Ramos (cell line): ENCODE results near the gene KCNT1.

Experiments used
- in situ Hi-C: fragments of 300-500 bp; cut with MboI; formaldehyde crosslinking; loops from one replicate; pipeline ENCODE4 v1.14.3; 2022; ENCODE audit warnings: low sequenced_read_pairs; ENCODE audit not compliant: unreplicated experiment

The KCNT1 gene

DNA sequence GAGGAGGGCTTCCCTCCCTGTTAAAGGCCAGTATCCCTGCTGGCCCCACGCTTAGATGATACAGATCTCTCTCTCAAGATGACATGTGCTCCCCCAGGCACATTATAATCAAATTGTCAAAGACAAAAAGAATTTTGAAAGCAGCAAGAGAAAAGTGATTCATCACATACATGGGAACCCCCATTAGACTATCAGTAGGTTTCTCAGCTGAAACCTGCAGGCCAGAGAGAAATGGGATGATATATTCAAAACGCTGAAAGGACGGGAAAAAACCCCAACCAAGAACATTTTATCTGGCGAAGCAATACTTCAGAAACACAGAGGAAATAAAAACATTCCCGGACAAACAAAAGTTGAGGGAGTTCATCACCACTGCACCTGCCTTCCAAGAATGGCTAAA lies 126.7 kb downstream of the KCNT1 start:
- in situ Hi-C loops, result no loop called here

DNA sequence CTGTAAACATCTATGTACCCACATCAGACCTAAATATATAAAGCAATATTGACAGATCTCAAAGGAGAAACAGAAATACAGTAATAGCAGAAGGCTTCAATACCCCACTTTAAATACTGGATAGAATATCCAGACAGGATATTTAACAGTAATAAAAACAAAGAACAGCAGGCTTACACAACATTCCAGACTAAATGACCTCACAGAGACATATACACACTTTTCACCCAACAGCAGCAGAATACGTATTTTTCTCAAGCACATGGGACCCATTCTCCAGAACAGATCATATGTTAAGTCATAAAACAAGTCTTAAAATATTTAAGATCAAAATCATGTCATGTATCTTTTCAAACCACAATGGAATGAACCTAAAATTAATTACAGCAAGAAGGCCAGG lies 128.5 kb downstream of the KCNT1 start:
- in situ Hi-C loops, result no loop called here

DNA sequence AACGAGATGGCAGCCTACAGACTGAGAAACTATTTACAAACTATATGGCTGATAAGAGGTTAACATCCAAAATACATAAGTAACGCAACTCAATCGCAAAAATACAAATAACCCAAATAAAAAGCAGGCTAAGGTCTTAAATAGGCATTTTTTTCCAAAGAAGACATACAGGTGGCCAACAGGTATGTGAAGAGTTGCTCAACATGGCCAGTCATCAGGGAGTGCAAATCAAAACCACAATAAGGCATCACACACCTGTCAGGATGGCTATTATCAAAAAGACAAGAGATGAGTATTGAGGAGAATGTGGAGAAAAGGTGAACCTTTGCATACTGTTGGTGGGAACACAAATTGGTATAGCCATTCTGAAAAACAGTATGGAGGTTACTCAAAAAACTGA lies 131.9 kb downstream of the KCNT1 start:
- in situ Hi-C loops, result no loop called here

DNA sequence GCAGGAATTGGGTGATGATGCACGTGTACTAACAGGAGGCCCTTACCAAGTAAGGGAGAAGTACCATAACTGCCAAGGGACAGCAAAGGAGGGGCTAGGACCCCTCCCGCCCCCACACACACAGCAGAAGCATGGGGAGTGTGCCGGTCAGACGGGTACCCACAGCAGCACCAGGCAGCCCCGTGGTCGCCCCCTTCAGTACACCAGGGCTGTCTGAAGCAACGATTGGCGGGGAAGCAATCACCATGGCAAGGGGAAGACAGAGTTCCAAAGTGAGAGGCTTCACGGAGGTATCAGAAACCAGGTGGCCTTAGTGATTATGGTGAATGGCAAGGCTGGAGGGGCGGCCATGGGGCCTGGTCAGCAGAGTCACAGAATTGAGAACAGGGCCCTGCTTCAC lies 133.1 kb downstream of the KCNT1 start:
- in situ Hi-C loops, result no loop called here

DNA sequence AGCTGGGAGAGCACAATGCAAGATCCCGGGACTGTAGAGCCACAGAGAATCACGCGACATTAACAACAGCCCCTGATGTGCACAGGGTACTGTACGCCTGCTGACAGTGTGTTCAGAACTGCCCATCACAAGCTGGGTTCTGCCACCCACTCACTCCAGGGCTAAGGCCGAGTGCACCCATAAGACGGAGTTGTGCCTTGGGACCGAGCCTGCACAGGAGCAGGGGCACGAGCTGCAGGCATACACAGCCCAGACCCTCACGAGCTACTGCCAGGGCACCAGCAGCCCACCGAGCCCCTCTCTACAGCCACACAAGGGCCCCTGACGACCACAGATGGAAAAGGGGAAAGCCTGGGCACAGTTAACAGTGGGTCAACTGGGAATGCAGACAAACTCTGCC lies 137.5 kb downstream of the KCNT1 start:
- in situ Hi-C loops, result no loop called here

DNA sequence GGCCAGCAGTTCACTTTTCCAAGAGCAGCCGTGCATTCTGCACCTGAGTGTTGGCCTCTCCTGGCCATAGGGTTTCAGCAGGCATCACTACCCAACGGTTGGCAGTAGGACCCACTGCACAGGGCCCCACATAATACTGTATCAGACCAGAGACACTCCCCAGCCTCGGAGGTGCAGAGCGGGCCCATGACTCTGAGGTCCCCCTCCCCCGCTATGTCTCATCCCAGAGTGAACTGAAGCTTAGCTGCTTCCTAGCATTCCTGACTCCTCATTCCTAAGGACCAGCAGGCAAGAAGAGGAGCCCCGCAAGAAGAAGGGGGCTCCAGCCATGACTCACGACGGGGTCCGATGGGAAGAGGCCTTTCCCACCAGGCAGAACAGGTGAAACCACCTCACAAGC lies 138.1 kb downstream of the KCNT1 start:
- in situ Hi-C loops, result no loop called here

DNA sequence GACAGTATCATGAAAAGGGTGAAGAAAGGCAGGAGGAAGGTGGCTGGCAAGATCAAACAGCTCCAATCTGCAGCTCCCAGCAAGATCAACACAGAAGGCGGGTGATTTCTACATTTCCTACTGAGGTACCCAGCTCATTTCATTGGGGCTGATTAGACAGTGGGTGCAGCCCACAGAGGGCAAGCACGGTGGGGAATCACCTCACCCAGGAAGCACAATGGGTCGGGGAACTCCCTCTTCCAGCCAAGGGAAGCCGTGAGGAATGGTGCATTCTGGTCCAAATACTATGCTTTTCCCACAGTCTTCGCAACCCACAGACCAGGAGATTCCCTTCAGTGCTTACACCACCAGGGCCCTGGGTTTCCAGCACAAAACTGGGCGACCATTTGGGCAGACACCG lies 138.6 kb downstream of the KCNT1 start:
- in situ Hi-C loops, result no loop called here
